Measurements from ENCODE around the gene CSRP3. TPM values are rescaled to one million over a fixed set of nuclear protein-coding genes. Genes with fewer than 3 reads are reported as not detected.

The CSRP3 gene
- total RNA-seq, 1 experiment from 2014 or later, result not detected

Other genes starting within 250 kb of the CSRP3 start
- gene MRGPRX2, start 141.3 kb downstream of the CSRP3 start, total RNA-seq (2022), result not detected in 2 replicates
- 21.4 and 21.8 TPM in 2 replicates for gene ZDHHC13, start 84.8 kb downstream of the CSRP3 start, total RNA-seq (2022)
- gene E2F8, start 39.0 kb upstream of the CSRP3 start, total RNA-seq (2022), result 38.1 and 38.4 TPM in 2 replicates

Data from Caco-2 (cell line).